Limb (tissue), 2 donors: Measurements from ENCODE around the gene TCP11L2.
A peak's percentile ranks its signal among the peaks of the same experiment; 100 is the strongest.
"Not testable (repeated sequence)": the region's sequence is repeated elsewhere in the genome, so short reads cannot be mapped to it uniquely, and the experiment has no call there.

ENCODE experiments used
- DNase-seq, 2 donors: peaks; one replicate each; pipeline ENCODE4 v3.0.0-alpha.2; 2016; ENCODE audit errors: extremely low spot score in 2 of 2

Gene TCP11L2

DNA sequence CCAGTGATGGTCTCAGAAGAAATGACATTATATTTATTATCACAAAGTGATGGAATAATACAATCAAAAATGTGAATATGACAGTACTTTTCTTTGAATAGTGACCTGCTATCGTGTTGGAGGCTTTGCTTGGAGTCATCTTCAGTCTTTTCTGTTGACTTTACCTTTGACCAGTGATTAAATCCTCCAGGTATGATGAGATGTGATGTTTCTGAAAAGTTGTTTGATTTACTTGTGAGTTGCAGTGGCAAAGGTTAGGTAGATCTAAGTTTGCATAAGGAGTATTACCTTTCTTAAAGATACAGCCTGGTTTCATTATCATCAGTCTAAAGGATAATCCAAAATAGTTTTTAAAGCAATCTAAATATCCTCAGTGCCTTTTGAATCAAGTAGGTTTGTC lies 4.6 kb downstream of the TCP11L2 start:
- no peak for DNase-seq

DNA sequence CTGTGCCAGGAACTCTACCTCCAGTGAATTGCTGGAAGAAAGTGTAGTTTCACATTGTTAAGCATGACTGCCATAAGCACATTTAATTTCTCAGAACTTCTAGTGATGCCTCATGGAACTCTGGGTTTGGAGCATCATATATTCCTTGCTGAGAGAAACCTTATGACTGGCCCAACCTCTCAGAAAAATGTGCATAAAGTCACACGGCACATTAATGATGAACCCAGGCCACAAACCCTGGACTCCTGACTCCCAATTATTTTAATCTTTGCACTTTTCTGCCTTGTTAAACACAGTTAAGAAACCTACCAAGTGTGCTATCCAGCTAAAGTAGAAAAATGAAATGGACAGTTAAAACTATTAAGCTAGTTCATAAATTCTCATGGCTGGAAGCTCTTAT lies 5.6 kb downstream of the TCP11L2 start:
- no peak for DNase-seq

DNA sequence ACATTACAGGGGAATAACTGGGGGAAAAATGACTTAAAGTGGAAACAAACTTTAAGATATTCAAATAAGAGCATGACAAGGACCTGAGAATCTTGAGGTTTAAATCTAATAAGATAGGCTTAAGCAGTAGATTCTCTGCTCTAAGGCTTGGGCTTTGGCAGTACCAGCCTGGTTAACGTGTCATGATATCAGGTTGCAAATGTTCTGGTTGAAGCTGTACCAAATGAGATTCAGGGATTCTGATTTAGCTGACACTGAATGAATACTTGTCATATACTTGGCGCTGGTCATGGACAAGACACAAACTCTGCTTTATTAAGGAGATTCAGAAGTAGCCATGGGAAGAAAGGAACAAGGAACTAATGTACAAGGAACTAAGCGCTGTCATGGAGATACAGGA lies 6.1 kb downstream of the TCP11L2 start:
- DNase-seq = no peak

DNA sequence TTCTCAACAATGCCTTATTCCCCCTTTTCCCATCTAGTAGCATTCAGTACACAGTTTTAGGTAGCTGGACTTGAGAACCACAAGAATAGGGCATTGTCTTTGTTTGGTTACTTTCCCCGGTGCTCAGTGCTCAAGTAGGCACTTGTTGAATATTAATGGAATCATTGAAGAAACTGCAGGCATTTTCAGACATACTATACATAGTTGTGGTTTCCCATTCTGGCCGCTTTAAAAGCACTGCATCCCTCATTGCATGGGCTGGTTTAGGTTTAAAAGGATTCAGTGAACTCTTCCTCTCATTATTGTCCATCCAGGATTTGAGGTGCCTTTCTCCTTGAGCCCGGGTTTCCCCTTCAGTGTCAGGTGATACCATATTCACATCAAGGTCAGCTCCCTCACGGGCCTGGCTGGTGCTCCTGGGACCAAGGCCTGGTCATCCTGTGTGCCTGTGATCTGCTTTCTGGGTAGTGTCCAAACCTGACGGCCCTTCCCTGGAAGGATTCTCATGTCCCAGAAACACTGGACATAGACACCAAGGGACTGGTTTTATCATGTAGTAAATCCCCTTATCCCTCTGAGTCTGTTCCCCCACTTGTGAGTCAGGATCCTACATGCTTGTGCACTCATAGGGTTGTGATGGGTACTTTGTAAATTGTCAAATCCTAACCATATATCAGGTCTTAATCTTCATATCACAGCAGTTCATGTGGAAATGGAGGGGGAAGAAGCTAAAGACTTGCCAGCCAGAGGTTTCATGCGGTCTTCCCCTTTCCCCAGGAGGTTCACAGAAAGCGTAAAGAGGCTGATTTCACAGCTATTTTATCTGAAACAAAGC lies 7.4 kb downstream of the TCP11L2 start:
- DNase-seq = no peak

DNA sequence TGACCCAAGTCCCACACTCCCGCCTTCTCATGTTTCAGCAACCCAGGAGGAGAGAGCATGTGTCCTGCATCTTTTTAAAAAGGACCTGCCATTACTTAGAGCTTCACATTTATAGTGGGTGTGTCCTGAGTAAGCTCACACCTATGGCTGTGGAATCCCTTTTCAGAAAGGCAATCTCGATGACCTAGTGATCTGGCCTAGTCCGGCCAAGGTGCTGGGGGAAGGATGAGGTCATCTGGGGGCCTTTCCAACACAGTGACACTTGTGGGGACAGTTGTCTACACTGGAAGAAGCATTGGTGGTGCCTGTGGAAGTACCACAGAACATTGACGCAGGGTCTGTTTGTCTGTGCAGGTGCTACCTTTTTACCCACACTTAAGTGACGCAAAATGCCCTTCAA lies 8.2 kb downstream of the TCP11L2 start:
- no peak for DNase-seq

DNA sequence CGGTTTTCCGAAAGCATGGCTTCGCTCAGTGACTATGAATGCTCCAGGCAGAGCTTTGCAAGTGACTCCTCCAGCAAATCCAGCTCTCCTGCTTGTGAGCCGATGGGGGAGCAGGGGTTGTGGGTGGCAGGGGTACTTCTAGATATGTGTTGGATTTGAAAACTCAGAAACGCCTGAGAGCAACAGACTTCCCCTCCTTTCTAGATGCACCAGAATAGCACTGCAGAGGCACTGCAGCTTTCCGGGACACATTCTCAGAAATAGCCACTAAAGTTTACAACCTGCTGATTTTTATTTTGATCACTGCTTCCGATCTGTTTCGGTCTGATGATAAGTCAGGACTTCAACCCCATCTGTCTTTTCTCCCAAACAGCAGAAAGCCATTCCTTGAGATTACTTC lies 8.6 kb downstream of the TCP11L2 start:
- DNase-seq = no peak

DNA sequence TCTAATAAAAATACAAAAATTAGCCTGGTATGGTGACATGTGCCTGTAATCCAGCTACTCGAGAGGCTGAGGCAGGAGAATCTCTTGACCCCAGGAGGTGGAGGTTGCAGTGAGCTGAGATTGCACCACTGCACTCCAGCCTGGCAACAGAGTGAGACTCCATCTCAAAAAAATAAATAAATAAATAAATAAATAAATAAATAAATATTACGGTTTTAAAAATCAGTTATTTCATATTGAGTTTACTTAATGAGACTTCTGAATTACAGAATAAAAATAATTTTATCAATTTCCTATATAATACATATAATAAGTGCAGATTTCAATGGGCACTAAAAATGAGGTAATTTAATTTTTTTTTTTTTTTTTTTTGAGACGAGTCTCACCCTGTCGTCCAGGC lies 10.9 kb downstream of the TCP11L2 start:
- DNase-seq = not testable (repeated sequence)

DNA sequence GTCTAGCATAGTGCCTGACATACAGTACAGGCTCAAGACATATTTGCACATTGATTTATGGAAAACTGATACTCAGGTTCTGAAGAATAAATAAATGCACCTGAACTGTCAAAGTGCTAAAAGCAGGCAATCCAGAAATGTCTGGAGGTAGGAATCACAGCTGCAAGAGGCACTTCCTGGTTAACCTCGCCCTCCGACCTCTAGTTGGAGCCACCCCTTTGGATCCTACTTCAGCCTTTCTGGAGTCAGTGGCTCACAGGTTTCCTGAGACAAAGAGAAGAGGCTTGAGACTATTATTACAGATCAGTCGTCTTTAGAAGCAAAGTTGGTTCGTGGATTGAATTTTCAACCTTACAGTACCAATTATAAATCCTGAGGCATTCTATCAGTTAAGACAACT lies 13.0 kb downstream of the TCP11L2 start:
- DNase-seq = no peak

DNA sequence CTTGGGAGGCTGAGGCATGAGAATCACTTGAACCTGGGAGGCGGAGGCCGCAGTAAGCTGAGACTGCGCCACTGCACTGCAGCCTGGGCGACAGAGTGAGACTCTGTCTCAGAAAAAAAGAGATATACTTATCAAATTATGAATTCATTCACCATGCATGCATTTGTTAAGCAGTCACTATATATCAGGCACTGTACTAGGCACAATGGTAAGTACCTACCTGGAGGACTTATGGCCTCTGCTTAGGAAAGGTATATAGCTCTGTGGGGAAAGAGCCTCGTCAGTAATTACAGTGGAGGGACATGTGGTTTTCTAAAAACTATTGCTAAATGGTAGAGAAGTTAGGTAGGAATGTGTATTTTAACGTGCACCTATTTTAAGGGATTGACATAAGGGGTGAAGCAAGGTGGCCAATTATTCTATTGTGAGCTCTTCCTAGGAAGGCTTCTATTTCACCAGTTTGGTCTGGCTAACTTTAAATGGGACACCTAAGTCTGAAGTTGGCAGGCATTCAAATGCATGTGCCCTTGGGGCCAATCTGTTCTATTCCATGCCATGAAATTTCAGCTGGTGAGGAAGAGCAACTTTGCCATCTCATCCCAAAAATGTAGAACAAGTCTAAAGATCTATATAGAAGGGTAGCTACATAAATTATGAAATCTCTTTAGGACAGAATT lies 15.0 kb downstream of the TCP11L2 start:
- no peak for DNase-seq

DNA sequence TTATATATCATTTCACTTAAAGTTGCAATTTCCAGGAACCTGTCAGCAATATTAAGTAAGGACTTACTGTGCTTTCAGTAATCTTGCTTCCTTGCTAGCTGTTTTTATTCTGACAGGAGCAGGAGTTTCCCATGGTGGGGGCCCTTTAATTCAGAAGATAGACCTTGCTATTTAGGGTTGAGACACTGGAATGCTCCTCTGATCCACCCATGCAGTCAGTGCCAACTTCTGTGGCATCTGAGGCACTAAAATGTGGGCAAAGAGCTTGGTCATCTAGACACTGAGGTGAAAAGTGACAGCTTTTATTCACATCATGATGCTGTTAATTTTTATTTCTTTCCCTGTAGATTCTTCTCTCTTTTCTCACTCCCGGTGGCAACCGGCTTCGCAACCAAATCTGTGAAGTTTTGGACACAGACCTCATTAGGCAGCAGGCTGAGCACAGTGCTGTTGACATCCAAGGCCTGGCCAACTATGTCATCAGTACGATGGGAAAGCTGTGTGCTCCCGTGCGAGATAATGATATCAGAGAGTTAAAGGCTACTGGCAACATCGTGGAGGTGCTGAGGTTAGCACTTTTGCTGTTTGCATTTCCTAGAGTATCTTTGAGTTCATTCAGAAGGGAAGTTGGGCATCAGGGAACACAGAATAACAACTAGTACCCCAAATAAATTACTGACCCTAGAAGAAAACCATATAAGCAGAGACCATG lies 18.8 kb downstream of the TCP11L2 start:
- DNase-seq = no peak

DNA sequence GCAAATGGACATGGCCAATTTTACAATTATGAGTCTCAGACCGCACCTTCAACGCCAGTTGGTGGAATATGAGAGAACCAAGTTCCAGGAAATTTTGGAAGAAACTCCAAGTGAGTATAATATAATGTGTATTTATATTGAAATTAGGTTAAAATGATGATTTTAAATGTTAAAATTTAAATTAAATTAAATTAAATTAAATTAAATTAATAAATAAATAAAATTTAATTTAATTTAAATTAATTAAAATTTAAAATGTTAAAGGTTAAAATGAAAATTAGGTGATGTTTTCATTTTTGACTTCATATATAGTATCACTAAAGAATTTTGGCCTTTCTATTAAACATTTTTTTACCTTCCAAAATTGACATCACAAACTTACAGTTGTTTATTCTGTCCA lies 21.0 kb downstream of the TCP11L2 start:
- no peak for DNase-seq

DNA sequence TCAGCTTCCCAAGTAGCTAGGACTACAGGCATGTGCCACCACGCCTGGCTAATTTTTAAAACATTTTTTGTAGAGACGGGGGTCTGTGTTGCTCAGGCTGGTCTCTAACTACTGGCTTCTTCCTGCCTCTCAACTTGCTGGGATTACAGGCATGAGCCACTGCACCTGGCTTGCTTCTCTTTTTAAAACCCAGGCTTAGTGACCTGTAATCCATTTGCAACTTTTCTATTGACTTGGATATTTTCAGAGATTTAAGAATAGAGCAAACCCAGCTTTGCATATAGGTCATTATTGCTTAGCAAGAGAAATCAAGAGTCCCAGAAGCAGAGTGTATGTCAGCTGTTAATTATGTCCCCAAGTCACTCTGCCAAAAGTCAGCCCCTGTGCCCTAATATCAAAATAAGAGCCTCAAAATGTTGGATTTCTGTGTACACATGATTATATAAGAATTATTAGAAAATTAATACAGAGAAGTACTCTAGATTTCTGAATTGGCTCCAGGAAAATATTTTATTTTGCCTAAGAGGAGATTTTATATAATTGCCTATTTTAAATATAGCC lies 24.9 kb downstream of the TCP11L2 start:
- DNase-seq = no peak

DNA sequence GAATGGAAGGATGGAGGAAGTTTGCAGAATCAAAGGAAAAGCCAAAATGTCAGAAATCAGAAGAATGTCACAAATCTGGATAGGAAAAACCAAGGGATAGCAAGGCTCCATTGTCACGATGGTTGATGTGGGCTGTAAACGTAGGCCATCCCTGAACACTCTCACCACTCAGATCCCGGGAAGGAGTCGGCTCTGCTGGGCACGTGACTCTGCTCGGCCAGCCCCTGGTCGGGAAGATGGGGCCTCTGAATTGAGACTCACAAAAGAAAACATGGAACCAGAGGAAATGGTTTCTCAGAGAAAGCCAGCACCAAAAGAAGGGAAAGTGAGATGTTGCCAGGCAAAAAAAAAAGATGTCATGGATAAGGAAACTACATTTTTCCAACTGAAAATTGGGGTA lies 26.2 kb downstream of the TCP11L2 start:
- no peak for DNase-seq

DNA sequence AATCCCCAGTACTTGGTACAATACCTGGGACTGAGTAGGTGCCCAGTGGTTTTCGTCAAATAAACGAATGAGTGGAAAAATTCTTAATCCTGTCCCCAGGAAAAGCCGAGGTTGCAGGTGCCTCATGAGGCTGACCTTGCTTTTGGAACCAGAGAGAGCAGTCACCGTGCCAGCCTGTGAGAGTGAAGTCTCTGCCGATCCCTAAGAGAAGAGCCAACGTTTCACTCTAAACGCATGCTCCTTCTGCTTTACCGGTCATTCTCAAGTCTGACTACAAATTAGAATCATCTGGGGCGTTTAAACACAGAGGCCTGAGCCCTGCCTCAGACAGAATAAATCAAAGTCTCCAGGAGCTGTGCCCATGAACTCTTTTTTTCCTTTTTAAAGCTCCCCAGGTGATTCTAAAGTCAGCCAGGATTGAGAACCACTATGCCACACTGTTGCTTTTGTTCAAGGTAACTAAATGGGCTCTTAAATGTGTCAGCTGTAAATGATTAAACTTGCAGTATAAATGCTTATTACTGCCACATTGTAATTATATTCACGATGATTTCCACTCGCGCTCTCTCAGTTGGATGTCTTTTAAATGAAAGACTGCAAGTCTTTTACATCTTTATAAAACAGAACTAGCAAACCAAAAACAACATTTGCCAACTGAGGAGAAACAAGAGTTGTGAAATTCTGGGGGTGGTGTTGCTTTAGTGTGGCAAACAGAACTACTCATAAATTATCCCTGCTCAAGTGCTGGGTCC lies 26.9 kb downstream of the TCP11L2 start:
- peak in 1 of 2 donors; percentile 5 for DNase-seq

DNA sequence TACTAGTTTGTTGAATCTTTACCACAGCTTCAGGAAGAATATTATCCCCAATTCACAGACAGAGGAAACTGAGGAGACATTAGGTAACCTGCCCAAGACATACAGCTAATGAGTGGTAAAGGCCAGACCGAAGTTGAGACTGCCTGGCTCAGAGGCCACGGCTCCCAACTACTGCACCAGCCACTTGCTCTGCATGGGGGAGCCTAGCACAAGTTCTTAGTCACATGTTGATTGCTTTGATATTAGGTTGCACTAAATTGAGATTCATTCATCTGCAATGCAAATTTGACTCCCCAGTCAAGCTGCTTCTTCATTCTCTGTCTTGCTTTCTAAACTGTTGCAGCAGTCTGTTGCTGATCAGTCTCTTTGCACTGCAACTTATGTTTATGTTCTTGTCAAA lies 29.1 kb downstream of the TCP11L2 start:
- no peak for DNase-seq

DNA sequence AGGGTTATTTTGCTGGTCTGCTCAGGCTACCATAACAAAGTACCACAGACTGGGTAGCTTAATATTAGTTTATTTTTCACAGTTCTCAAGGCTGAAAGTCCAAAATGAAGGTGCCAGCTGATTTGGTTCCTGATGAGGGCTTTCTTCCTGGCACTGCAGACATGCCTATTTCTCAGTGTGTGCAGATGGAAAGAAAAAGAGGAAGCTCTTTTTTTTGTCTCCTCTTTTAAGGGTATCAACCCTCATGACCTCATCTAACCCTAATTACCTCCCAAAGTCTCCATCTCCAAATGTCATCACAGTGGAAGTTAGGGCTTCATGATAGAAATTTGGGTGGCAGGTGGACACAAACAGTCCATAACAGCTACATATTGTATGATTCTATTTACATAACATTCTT lies 30.0 kb downstream of the TCP11L2 start:
- DNase-seq = no peak

DNA sequence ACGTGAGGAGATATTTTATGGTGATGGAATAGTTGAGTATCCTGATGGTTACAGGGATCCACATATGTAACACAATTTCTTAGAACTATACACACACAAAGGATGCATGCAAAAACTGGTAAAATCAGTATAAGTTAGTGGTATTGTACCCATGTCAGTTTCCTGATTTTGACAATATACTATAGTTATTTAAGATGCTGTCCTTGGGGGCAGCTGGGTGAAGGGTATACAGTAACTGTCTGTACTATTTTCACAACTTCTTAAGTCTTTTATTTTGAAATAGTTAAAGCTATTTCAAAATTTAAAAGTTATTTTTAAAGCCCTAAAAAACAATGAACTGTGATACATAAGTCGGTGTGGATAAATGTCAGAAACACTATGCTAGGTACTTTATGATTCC lies 30.5 kb downstream of the TCP11L2 start:
- no peak for DNase-seq

DNA sequence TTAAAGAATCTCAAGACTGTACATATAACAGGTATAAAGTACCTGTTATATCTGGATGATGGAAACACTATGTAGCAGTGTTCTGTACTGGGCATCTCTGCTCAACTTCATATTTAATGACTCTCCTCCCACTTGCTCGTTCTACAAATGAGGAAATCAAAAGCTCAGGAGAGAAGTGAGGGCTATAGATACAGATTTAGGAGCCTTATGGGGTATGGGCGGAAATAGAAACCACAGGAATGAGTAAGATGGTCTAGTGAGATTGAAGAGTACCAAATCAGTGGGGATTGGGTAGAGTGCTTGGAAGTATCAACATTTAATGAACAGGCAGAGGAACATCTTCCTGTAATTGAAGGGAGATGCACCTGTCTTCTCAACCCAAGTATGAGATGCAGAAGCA lies 31.2 kb downstream of the TCP11L2 start:
- no peak for DNase-seq

DNA sequence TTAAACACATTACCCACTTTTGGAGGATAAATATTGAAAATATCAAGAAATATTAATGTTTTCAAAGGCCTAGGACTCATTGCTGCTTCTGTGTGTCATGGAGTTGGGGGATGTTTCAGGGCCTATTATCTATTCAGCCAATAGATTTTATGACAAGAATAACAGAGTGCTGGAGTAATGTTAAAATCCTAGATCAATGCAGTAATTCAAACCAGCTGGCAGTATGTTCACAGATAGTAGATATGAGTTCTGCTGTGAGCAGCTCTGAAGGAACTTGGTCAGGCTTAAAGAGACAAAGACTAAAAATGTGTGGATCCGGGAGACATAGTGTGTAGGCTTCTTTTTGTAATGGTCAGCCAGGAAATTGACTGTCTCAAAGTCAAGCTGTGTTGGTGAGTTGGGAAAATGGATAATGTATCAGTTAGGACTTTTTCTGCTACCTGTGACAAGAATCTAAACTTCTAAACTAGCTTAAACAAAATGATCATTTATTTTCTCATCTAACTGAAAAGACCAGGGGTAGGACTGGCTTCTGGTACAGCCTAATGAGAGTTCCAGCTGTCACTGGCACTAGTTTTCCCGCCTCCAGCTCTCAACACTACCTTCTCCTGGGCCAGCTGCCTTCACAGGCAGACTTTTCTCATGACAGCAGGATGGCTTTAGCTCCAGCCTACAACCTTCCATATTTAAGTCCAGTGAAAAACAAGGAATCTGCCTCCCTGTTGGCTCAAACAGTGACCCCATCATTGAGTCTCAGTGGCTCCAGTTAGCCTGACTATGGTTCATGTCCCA lies 38.7 kb downstream of the TCP11L2 start:
- DNase-seq = no peak

DNA sequence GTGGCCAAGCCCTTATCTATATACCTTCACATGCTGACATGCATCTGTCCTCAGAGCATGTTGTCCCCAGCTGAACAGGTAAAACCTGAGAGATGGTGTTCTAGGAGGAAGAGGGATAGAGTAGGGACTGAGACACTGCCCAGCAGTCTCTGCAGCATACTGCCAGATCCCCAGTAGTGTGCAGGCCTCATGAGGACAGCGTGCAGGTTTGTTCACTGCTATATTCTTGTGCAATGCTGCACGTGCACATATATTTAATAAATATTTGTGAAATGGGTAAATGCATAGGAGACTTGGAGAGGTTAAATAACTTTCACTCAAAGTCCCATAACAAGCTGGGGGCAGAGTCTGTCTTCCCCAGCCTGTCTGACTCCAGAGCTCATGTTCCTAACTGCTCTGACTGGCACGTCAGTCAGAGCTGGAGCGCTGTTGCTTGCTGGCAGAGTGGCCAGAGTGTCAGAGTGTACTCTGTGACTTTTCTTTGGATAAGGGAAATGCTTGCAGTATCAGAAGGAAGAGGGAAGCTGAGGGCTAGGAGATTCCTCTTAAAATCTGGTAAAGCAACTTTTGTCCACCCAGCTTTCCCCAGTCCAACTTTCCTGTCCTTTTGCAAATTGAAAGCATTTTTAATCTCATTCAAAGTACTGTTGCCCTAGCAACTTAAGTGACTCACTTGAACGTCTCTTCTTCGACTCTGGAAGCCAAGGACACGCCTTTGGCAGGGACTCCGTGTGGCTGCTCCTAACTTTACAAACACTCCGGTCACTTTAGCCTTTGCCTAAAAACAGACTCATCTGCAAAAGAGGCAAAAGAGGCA lies 40.1 kb downstream of the TCP11L2 start:
- peak in 1 of 2 donors; percentile 13 for DNase-seq
